LHCN-M2 (cell line): Measurements from ENCODE around the gene PRKCE. TPM values are rescaled to one million over a fixed set of nuclear protein-coding genes. Genes with fewer than 3 reads are reported as not detected.

Source experiments
- DNase-seq: peaks from one replicate; pipeline ENCODE4 v3.0.0-alpha.2; 2012; ENCODE audit warnings: low read depth
- total RNA-seq: library from RNA; depleted of rRNA; stranded (reverse); fragments of >200 nt; gene quantifications from 2 replicates; pipeline ENCODE4 v1.2.3, GENCODE V29; 2014

Gene PRKCE
- total RNA-seq, 1 experiment from 2014 or later = 6.0 TPM

DNA sequence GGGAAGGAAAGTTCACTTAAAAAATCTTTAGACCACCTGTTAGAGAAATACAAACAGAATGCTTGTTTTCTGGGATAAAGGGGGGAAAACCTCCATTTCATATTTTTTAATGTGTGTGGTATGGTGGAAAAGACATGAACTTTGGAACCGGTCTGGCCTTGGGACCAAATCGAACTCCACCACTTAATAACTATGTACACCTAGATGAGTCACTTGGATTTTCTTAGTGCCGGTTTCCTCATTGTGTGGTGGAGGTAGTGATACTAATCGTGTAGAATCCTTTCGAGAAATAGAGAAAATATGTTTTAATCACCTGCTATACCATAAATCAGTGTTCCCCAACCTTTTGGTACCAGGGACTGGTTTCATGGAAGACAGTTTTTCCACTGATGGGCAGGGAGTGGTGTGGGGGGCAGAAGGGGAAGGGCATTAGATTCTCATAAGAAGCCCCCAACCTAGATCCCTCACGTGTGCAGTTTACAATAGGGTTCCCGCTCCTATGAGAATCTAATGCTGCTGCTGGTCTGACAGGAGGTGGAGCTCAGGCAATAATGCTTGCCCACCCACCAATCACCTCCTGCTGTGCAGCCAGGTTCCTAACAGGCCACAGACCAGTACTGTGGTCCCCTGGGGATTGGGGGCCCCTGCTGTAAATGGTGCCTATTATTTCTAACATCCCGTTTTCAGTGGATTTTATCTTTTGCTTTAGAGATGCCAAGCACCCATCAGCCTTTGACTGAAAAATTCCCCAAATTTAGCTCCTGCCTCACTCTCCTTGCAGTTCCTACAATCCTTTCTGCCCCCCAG lies 308.8 kb downstream of the PRKCE start:
- no peak for DNase-seq

DNA sequence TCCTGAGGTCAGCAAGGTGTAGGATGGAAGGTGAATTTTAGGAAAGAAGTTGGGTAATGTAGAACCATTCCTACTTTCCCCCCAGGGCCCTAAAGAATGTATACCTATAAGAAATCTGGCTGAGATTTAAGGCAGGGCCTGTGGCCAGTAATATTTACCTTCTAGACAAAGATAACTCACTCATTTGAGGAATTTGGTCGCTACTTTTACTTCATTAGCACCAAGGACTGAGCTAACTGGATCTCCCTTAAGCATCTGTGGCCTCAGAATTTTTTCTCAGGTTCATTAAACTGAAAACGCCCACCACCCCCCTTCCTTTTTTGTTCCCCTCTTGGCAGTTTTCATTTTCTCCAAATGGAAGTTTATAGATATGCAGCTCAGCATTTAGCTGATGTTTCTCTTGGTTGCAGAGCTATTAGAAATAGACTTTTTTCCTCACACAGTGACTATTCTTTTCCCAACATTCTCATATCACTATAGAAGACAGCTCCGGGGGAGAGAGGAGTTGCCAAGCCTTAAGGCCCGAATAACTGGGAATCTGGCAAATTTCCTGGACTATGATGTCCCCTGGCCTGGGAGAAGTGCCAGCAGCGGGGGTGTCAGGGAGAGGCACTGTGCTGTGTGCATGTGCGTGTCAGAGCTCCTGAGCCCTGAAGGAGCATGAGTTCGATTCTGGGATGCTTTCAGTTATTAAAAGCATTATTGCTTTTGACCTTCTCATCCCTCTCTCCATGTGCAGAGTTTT lies 310.9 kb downstream of the PRKCE start:
- peak; percentile 60 for DNase-seq

DNA sequence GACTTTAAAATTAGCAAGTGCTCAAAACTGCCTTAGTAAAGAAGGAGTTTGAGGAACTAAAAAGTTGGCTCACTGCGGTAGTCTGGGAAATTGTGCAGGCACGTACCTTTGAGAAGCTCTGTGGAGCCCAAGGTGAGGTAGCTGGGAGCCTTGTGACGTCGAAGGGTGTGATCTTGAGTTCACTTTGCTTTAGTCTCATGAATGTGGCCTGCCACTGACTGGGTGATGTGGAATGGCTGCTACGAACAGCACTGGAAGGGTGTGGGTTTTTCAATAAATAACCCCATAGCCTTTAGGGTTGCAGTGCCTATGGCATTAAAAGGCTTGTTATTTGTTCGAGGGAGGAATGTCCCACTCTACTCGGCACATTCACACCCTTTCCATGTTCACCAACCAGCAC lies 312.3 kb downstream of the PRKCE start:
- DNase-seq = no peak

DNA sequence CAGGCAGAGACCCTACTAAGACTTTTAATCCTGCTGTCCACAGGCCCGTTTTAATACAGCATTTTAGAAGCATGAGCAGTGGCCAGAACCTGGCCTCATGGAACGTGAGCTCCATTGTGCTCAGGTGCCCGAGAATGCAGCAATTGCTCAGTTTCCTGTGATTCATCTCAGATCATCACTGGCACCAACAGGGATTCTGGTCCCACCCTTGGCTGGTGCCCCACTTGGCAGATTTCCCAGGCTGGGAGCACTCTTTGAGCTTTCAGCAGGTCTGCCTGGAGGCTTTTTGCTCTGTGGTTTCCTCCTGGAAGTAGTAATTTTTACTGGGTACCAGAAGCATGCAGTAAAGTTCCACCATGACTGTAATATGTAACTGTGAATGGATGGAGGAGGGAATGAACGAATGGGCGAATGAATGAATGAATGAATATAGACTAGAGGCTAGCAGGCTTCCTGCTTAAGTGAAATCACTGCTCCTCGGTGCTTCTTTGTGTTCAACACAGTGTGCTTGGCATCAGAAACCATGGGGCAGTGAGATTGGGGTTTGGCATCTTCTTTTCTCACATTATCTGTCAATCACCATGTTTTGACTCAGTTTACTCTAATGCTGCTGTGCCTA lies 312.9 kb downstream of the PRKCE start:
- DNase-seq = peak; percentile 93

DNA sequence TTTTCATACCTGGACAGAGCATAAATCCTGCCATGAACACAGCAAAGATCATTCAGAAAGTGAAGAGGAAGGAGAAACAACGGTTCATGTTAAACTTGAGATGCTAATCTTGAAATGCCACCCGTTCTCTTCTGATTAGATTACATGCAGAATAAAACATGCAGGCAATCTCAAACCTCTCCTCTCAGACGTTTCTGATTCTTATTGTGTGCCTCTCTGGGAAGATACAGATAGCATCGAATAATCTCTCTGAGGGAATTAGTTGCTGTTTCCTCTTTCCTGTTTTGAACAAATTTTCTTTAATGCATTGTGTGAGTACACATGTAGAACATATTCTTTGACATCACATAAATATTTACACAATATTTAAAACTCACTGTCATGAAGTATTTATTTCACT lies 313.4 kb downstream of the PRKCE start:
- DNase-seq = no peak

DNA sequence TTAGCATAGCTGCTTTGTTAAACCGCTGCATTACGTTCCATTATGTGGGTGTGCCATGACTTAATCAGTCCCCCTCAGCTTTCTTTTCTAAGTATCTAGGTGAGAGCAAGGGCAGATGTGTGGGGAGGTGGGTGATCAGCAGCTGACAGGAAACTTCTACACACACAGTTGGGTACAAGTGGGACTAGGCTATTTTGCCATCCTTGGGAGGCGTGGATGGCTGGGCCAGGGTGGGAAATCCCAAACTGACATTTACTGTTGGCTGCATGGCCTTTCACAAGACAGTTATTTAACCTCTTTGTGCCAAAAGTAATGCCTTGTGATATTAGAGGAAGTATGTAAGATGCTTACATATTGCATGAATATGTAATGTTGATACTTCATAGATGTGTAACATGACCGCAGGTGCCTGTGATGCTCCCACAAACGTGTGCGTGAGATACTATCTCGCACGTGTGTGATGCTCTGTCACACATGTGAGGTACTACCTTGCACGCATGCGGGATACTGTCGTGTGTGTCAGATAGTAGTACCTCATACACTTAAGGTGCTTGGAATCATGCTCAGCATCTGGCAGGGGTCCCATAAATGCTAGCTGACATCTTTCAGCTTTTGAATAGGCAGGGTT lies 314.5 kb downstream of the PRKCE start:
- no peak for DNase-seq

DNA sequence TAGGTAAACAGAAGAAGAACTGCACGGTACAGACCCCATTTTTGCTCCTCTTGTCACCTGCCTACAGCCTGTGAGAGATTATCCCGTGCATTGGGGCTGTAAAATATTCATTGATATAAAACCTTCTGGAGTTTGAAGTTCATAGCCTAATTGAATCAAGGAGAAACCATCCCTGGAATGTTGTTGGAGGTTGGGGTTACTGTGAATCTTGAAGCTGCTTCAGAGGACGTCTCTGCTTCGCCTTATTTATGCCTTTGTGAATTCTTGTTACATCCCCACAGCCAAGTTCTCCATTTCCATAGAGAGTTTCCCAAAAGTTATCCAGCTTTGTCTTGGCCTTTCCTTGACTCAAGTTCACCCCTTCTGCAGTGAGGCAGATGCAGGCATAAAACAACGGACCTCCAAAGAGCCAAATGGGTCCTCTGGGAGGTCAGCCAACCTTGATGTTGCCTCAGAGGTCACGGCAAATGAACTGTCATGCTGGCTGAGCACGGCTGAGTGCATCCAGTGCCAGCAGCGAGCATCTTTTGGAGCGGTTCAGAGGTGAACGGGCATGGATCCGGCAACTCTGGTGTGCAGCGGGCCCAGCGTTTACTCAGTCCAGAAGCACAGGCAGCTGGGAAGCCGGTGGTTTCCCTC lies 317.6 kb downstream of the PRKCE start:
- no peak for DNase-seq

DNA sequence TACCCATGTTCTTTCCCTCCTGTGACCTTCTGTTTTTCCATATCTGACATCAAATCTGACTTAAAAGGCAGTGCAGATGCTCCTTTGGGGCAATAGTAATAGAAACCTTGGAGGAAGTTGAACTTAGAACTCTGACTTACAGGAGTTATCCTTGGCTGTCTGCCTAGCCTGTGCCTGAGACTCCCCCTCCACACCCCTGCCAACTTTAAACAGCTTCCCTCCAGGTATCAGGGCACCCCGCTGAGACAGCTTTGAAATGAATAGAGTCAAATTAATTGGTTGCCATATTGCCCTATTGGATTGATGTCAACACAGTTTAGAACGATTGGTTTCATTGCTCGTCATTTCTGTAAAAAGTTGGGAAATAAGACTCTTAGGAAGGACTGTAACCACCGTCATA lies 322.0 kb downstream of the PRKCE start:
- no peak for DNase-seq

DNA sequence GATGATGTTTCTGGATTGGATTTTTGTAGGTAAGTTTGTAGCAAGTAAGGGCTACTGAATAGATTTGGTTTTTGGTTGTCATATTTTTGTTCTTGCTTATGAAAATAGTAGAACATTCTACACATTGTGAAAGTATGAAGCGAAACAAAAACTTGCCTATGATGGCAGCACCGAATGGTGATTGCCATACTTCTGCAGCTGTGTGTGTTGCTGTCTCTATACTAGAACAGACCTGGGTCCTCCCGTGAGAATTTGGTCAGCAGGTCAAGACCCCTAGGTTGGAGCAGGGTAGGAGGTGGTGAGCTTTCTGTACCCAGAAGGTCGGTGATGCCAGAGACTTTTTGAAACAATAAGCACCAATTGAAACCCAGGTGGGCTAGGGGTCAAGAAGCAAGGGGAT lies 322.6 kb downstream of the PRKCE start:
- no peak for DNase-seq

DNA sequence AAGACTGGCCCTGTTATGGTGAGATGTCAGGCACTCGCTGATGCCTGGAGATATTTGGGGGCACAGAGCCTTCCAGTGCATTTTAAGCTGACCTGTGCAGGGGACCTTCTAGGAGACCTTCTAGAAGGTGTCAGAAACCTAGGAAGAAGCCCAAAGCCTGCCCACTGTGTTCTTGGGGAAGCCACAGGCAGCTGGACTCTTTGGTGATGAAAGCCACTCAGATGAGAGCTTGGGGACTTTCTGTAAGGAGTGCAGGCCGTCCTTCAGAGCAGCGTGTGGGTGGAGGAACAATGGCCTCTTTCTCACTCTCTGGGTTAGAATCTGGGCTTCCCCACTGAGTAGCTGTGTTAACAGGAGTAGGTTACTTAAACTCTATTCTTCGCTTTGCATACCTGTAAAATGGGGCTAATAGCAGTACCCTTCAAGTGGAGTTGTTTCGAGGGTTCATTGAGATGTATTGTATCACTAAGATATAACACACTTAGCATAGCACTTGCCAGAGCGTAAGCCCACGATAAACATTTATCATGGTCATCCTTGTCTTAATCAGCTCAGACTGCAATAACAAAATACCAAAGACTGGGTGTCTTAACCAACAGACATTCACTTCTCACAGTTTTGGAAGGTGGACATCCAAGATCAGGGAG lies 323.4 kb downstream of the PRKCE start:
- no peak for DNase-seq

DNA sequence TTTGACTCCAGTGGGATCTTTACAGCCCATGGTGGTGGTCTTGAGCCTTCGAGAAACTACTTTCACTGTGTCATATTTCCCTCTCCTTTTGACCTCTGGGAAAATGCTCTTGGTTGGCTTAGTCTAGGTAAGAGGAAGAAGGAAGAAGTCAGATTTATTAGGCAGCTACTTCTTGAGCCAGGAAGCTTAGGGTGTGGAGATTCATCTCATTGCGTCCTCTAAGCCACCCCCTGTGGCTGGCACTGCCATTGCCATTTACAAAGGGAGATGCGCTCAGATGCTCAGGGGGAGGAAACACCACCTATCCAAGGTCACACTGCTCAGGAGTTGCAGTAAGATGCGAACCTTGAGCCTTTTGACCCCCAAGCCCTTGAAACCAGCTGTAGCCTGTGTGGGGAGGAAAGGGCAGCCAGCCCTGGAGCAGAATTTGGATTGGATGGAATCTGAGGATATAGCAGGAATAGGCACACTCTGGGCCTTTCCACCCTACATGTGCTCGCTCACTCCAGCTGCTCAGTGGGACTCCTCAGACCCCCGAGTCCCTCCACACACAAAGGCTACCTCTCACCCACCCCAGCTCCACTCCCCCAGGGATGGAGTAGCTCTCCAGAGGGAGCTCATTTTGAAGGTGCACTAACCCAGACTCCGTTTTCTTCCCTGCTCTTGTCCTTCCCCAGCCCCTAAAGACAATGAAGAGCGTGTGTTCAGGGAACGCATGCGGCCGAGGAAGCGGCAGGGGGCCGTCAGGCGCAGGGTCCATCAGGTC lies 324.5 kb downstream of the PRKCE start:
- DNase-seq = no peak

DNA sequence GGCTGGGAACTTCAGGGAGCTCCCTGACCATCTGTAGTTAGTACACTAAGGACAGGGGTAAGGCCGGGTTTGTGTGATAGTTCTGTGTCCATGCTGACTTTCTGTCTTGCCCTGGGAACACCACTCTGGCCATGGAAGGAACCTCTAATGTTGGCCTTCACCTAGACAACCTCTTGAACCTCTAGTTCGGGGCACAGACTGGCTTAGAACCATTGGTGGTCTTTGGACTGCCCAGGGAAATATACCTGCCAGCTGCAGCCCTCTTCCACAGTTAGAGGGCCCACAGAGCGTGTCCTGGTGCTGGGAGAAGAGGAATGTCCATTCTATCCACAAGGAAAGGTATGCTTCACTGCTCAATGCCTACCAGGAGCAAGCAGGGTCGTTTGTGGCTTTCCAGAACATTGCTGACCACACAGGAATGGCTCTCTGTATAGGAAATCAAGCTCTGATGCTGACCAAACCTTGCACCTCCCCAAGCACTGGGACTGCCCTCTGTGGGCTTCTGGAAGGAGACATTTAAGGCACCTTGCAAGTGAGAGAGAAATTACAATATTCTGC lies 326.9 kb downstream of the PRKCE start:
- DNase-seq = no peak

DNA sequence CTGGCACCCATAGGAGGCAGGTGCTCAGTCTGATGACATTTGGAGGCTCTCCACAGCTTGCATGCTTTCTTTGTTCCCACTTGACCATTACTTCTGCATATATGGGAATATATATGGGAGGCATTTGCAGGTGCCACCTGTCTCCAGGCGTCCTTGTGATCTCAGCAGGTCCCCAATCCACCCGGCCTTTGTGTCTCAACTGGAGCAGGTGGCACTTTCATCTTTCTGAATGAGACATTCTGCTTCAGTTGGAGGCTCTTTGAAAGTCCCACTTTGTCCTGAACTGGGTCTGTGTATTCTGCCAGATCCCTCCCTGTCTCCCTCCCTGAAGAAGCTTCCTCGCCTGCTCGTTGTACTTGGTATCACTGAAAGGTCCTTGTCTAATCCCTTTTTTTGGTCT lies 327.6 kb downstream of the PRKCE start:
- DNase-seq = no peak

DNA sequence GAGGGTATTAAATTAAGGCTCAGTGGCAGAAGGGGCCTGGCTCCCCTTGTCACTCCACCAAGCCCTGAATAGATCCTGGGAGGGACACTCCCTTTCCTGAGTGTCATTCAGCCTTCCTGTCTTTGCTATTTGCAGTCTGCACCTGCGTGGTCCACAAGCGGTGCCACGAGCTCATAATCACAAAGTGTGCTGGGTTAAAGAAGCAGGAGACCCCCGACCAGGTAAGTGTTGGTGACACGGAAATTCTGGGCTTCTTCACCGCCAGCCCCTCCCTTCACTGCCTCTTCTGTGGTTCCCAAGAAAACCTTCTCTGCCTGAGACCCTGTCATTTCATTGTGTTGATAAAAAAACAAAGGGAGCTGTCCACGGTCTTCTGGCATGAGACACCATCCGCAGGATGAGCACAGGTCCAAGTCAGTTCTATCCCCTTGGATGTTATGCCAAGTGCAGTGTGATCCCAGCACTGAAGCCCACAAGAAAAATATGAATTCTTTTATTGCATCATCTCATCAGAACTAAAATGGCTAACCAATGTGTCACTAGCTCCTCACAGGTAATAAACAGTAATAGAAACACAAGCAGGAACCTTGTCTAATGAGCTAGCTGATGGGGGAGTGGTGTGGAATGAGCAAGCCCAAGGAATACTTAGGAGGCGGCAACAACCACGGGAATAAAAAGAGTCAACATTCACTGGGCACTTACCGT lies 328.8 kb downstream of the PRKCE start:
- no peak for DNase-seq

DNA sequence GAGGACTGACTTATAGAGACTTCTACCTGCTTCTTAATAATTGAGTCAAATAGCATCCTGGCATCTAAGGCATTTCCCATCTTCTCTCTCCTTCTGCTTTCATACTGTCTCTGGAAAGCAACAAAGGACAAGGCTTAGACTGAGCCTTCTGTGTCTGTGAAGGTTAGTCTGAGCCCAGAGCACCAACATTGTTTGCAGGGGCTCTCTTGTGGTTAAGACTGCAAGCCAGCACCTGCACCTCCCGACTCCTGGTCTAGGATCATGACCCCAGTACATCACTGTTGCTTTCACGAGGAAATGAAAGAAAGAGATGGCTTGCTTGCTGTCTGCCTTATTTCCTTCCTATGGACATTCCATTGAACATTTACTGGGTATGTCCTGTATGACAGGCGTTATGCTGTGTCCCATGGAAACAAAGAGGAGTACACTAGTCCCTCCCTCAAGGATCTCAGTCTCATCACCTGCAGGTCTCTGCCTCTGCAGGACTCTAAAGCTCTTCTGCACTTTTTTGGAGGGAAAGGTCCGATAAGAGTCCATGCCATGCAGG lies 330.0 kb downstream of the PRKCE start:
- no peak for DNase-seq

DNA sequence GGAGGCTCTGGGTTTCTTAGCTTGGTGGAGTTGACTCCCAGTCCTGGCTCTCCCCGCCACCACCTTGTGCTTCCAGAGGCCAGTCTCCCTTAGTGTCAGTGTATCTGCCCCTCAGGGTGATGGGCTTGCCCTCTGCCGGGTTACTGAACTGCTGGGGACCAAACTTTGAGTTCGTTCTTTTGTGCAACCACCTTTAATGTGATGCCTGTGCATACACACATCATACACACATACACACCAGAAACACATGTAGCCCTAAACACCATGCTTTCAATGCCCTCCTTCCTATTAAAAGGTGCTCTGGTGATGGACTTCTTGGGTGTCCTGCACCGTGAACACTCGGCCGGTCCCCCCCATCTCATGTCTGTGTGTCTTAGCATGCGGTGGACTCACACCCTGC lies 330.6 kb downstream of the PRKCE start:
- no peak for DNase-seq

DNA sequence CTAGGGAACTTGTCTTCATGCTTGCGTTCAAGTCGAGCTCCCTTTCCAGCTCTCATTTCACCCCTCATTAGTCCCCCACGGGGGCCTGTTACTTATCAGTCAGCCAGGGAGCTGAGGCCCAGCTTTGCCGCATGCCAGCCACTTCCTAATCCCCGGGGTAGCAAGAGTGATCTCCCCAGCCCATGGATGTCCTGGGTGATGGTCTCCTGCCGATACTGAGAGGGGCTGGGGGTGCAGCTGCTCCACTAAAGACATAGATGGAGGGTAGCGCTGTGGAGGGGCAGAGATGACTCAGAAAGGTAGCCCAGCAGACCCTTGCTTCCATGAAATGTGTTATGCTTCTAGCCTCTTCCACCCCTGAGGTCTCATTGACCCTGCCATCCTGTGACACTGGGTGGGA lies 331.7 kb downstream of the PRKCE start:
- no peak for DNase-seq

DNA sequence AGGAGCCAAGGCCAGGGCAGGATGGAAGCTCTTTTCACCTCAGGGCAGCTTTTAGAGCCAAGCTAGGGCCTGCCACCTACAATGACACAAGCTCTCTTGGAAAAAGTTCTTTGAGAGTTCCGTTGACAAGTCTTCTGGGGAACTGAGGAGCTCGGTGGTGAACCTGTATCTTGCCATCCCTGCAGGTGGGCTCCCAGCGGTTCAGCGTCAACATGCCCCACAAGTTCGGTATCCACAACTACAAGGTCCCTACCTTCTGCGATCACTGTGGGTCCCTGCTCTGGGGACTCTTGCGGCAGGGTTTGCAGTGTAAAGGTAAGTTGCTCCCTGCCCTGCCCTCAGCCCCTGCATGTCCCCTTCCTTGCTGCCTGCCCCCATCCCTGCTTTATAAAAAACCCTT lies 332.9 kb downstream of the PRKCE start:
- DNase-seq = no peak

DNA sequence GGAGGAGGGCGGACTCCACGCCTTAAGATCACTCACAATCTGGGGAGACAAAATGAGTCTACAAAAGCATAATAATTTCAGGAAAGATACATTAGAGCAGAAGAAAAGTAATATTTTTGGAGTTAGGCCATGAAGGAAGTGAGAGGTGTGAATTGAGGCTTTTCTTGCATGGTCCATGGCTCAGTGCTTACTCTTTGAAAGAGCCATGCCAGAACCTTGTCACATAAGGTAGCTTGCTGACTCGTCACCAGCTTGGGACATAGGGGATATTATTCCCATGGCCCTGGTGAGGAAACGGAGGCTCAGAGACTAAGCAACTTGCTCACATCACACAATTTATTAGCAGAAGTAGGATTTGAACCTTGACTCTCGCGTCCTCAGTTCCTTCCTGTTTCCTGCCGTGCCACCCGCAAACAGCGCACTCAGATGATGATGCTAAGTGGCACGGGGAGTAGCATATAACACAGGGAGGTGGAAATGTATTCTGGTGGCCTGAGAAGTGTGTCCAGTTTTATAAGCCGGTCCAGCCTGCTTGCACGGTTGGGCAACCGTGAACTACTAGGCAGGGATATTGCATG lies 333.5 kb downstream of the PRKCE start:
- no peak for DNase-seq
